Ureter (tissue), 1 donor: ENCODE measurements around the gene KRT16. TPM values are rescaled to one million over a fixed set of nuclear protein-coding genes. Genes with fewer than 3 reads are reported as not detected.
A peak's percentile ranks its signal among the peaks of the same experiment; 100 is the strongest.
"Not testable (repeated sequence)": the region's sequence is repeated elsewhere in the genome, so short reads cannot be mapped to it uniquely, and the experiment has no call there.

Experiments
- DNase-seq: peaks from one replicate; pipeline ENCODE4 v3.0.0-alpha.2; 2020; ENCODE audit warnings: low spot score
- total RNA-seq: library from RNA; stranded (reverse); gene quantifications from one replicate; pipeline ENCODE4 v1.2.4, GENCODE V29; 2023
- donor health status: DM: yes; HTN: yes; CAD: no.

Gene KRT16
- total RNA-seq, 1 donor from 2014 or later: 0.73 TPM

DNA sequence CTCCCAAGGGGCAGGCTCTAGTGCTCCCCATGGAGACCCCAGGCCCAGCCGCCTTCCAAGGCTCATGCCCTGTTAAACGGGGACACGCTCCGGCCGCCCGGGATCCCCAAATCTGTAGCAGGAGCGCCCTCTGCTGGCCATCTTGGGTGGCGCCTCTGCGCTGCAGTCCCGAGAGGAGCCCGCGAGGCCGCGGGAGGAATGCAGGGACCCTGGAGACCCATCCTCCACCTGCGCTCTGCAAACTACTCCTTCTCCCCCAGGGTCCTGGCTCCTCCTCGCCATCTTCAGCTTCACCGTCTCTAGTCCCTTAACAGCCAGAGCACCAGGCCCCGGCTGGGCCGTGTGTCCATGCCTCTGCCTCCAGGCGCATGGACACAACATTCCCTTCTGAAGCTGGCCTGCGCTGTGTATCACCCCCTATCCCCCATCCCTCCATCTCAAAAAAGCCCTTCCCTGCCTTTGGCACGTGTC is 35.4 kb upstream of the KRT16 start:
- DNase-seq: peak; percentile 91

- no peak for DNase-seq
These were observed 34.7 kb upstream of the KRT16 start for GRCh38 chr17:41647038-41647813.

GRCh38 chr17:41642252-41643156 is 29.9 kb upstream of the KRT16 start:
- no peak for DNase-seq

DNA sequence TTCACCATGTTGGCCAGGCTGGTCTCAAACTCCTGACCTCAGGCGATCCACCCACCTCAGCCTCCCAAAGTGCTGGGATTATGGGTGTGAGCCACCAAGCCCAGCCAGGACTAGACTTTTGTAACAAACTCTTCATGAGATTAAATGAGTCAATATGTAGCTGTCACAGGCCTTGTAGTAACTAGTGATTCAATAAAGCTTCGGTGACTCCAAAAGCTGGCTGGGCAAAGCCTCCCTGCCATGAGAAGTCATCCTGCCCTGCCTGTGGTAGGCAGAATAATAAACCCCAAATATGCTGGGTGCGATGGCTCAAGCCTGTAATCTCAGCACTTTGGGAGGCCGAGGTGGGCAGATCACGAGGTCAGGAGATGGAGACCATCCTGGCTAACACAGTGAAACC is 28.0 kb upstream of the KRT16 start:
- not testable (repeated sequence) for DNase-seq

DNA sequence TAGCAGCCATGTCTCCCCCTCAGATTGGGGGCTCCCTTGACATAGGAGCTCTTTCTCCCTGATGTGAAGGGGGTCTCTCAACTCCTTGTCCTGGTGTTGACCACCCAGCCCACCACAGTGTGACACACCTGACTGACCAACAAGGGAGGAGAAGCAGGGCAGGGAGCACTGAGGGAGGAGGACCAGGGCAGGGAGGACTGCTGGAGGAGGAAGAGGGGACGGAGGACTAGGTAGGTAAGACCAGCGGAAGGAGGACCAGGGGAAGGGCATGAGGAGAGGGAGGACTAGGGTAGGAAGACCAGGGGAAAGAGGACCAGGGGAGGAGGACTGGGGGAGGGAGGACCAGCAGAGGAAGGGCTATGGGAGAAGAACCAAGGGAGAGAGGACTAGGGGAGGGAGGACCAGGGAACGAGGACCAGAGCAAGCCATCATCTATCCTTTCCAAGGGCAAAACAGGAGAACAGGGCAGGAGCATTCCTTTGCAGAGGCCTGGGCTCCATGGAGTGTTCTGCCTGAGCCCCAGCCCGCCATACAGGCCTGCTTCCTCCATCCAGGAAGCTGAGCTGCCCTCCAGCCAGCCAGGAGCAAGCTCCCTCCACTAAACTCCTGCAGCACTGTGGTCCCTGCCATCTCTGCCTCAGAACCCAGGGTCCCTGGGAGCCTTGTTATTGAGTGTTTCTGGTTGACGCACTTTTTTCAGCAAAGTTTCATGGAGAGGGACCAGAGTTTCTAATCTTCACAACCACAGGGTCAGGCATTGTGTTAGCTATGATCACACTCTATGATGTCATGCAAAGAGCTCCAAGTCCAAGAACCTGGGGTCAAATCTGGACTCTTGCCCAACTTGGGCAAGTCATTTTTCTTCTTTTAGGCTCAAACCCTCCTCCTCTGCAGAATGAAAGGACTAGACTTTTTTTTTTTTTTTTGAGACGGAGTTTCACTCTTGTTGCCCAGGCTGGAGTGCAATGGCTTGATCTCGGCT is 27.2 kb upstream of the KRT16 start:
- DNase-seq: no peak

DNA sequence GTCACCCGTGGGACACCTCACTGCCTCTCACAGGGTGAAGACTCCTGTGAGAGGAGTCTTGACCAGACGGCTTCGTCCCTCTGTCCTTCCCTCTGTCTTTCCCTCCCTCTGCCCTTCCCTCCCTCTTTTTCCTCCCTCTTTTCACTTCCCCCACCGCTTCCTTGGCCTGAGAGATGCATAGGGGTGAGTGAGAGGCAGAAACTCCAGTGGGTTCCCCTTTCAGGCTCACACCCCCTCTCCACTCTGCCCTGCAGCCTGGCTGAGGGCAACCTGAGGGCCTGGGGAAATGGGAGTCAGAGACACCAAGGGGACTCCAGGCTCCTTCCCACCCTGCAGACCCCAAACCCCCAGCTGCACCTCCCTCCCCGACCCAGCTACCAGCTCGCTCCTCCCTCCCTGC is 26.4 kb upstream of the KRT16 start:
- no peak for DNase-seq

DNA sequence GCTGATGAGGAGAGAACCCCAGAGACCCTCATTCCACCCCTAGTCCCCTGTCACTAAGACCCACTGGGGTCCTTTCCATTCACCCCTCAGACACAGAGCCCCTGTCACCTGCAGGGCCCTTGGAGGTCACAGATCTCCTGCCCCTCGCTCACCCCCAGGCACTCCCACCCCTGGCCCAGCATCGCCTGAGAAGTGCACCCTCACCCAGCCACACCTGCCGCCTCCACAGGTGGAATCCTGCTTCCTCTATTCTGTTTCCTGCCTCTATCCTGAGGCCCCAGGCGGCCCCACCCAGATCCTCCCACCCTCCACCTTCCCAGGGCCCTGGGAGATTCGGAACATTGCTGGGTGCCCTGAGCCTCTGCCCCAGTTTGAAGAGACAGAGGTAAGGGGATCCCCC is 25.6 kb upstream of the KRT16 start:
- no peak for DNase-seq

DNA sequence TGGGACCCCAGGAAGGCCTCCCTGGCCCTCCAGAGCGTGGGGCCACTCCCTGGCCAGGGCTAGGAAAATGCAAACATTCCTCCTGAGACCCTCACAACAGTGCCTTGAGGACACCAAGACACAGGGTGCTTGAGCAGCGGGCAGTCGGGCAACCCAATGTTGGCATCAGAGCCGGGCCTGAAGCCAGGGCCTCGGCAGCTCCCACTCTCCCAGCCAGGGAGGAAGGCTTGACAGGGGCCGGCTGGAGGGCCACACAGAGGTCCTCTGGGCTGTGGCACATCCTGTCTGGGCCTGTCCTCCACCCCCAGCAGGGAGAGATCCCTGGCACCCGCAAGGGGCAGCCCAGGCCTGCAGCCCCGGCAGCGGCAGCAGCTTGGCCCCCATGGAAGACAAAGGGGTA is 24.1 kb upstream of the KRT16 start:
- no peak for DNase-seq

DNA sequence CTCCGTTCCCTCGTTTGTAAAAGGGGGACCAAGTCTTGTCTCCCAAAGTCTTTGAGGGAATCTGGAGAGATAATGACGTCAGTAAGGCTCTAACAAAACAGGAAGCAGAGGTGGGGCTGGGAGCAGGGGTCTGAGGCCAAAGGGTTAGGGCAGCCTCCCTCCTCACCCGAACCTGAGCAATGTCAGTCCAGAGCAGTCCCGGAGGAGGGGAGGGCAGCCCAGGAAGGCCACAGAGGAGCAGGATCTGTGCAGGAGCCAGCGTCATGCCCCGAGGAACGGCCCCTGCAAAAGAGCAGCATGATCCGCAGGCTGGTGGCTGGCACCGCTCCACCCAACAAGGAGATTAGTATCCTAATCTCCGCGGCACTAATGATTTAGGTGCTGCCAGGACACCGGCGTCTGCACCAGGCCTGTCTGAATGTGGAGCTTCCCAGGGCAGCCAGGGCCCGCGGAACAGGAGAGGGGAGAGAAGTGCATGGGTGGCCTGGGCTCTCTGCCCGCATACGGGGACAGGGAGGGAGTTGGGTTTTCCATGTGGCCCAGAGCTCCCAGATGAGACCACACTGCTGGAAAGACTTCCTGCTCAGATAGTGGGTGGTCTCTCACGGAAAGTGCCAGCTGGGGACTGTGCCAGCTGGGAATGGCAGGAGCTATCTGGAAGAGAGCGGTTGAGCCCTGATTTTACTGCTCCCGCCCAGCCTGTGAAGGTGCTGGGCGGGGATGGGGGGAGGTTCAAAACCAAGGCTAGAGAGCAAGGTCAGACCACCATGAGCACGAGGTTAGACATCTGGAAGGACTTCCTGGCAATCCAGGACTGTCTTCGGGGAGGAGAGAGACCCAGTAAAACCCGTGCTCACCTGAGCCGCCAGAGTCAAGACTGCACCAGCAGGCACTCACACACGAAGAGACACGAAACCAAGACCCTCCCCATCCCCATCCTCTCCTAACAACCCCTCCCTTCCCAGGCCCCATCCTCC is 22.8 kb upstream of the KRT16 start:
- DNase-seq: no peak

DNA sequence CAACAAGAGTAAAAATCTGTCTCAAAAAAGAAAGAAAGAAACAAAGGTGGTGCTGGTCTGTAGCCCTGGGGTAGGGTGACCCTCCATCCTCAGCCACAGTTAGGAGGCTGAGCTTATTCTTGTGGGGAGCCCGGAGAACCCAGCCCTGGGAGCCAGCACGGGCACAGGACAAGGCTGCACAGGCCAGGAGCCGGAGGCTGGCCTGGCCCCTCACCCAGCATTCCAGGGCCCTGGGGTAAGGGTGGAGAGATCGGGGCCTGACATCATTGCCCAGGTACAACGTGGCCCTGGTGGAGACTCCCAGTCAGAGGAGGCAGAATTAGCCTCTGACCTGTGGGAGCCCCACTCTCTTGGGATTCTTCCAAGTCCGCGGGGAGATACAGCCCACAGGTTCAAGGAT is 22.1 kb upstream of the KRT16 start:
- DNase-seq: no peak

GRCh38 chr17:41633556-41634199 is 21.1 kb upstream of the KRT16 start:
- DNase-seq: no peak

- no peak for DNase-seq
These were observed 20.0 kb upstream of the KRT16 start for GRCh38 chr17:41632482-41633105.

DNA sequence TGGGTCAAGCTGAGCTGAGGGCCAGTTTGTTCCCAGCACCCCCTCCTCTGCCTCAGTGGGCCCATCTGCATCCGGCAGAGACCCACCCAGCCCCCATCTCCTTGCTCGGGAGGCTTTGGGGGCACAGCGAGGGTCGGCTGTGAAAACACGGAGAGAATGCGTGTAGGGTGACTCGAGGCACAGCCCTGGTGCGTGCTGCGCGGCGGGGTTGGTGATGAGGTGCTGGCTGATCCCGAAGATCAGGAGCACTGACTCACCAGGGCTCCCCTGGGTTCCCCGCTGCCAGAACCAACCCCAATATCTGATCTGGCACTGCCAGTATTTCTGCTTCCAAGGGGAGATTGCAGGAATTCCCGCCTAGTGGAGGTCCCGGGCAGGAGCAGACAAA is 19.3 kb upstream of the KRT16 start:
- no peak for DNase-seq

GRCh38 chr17:41631025-41631897 is 18.7 kb upstream of the KRT16 start:
- no peak for DNase-seq

DNA sequence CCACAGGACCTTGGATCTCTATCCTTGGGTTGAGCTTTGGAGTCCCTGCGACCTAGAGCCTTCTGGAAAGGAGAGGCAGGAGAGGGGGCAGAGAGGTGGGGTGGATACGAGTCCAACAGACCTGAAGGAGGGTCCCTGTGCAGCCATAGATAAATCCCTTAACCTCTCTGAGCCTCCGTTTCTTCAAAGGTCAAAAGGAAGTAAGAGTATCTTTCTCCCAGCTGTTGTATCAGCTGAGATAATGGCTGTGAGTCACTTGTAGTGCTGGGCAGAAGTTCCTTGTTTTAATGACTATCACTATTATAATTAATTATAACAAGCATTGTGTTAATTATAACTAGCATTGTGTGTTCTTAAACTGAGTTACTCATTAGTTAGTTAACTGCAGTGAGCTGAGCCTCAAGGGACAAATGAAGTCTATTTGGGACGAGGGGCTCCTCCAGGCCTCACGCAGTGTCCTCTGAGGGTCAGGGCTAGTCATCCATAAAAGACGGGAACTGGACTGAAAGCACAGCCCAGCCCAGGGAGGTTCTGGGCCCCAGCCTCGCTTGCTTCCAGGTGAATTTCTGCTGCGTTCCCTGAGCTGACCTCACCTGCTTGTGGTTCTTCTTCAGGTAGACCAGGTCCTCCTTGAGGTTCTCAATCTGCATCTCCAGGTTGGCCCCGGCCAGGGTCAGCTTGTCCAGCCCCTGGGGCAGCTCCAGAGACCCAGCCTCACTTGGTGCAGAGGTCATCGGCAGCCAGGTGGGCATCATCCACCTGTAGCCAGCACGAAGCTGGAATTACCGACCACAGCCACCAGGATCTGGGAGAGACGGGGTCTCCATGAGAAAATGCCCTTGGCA is 17.5 kb upstream of the KRT16 start:
- no peak for DNase-seq

GRCh38 chr17:41629316-41629715 is 16.7 kb upstream of the KRT16 start:
- no peak for DNase-seq

DNA sequence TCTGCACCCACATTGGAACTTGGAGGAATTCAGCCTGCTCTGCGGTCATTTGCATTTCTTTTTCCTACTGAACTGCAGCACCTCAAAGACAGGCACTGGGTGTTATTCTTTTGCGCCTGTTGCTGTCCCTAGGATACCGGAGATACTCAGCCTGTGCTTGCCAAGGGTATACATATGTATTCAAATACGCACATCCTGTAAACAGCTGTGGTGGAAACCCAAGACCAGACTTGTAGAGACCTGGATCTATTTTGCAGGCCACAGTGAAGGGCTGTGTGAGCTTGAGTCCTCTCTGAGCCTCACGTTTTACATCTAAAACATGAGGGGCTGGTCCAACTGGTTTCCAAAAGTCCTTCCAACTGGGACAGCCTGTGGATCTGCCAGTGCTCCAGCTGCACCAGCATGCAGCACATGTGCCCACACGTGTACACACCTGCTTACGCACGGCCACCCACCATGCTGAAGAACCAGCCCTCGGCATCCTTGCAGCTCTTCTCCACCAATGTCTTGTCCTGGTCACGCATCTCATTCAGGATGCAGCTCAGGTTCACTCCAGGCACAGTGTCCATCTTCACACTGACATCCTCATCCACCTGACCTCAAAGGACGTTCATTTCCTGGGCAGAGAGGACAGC is 16.2 kb upstream of the KRT16 start:
- DNase-seq: not testable (repeated sequence)
